DMS114 treated with DMSO at 0.1 percent for 48 hours (cell line): Measurements from ENCODE around the gene AEN.

Source experiments
- DNase-seq: peaks from one replicate; lab custom pipeline; 2025; ENCODE audit not compliant: unreplicated experiment; lab: John Stamatoyannopoulos, UW

The AEN gene

GRCh38 chr15:88663141-88663621 is 42.0 kb downstream of the AEN start:
- no peak for DNase-seq

DNA sequence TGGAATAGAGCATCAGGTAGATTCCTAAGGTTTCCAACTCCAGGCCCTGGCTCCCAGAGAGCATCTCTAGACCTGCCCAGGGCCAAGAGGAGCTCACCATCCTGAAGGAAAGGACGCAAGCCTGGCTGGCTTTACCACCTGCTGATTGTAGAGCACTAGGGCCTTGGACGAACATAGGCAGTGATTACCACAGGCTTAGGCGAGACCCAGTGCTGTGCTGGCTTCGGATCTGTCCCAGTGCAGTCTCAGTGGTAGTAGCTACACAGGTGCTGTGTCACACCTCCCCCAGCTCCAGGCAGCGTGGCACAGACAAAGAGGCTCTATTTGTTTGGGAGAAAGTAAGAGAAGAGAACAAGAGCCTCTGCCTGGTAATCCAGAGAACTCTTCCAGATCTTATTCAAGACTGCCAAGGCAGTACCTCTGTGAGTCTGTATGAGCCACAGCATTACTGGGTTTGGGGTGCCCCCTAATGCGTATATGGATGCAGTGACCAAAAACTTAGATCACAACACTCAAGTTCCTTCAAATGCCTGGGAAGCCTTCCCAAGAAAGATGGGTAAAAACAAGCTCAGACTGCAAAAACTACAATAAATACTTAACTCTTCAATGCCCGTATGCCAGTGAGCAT is 43.1 kb downstream of the AEN start:
- no peak for DNase-seq

GRCh38 chr15:88674661-88675060 is 53.5 kb downstream of the AEN start:
- DNase-seq: no peak

DNA sequence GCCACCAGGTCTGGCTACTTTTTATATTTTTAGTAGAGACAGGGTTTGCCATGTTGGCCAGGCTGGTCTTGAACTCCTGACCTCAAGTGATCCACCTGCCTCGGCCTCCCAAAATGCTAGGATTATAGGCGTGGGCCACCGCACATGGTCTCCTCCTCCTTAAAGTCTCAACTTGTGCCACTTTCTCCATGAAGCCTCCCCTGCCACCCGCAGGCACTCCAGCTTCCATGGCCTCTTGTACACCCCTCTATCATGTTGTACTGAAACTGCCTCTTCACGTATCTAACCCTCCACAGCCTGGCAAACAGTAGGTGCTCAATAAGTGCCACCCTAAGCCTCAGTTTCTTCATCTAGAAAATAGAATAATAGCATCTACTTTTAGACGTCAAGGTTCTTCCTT is 57.6 kb downstream of the AEN start:
- DNase-seq: no peak

- no peak for DNase-seq
Measured at GRCh38 chr15:88680241-88681001, 59.3 kb downstream of the AEN start.

DNA sequence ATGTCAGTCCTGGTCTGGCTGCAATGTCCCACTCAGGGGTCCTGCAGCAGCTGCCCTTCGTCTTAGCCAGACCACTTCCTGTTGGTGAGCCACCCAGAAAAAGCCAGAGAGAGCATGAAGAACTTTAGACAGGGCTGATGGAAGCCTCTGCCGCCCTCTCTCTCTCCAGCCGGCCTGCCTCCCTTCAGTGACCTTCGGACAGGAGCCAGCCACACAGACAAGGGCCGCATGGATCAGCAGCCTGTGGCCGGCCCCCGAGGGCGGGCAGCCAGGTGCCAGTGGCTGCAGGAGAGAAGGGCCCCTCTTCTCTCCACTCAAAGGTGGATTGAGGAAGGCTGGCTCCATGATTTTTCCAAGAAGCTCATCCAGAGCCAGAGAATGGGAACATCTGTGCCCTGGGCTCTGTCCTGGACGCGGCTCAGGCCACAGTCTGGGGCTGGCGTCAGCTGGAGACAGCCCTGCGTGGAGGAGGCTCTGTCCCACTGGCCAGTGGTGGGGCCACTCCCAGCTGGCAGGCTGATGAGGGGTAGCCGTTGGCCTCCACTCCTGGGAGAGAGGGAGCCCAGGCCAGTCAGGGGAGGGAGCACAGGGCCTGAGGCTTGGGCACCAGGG is 60.6 kb downstream of the AEN start:
- no peak for DNase-seq
